ENCODE measurements around the gene NLRP11.
"Not testable (repeated sequence)": the region's sequence is repeated elsewhere in the genome, so short reads cannot be mapped to it uniquely, and the experiment has no call there.

NLRP11 gene

GRCh38 chr19:55769632-55770031 lies 62.2 kb downstream of the NLRP11 start:
- not testable (repeated sequence) for H3K27ac ChIP-seq (ENCODE audit: low read depth, low read length); H3K4me1 ChIP-seq (ENCODE audit: control insufficient read depth, insufficient read depth, low read length); H3K4me3 ChIP-seq (ENCODE audit: low read length); H3K27me3 ChIP-seq (ENCODE audit: control insufficient read depth, insufficient read depth, low read length); H3K9ac ChIP-seq (ENCODE audit: low read length); H3K36me3 ChIP-seq (ENCODE audit: control insufficient read depth, insufficient read depth, low read length)

DNA sequence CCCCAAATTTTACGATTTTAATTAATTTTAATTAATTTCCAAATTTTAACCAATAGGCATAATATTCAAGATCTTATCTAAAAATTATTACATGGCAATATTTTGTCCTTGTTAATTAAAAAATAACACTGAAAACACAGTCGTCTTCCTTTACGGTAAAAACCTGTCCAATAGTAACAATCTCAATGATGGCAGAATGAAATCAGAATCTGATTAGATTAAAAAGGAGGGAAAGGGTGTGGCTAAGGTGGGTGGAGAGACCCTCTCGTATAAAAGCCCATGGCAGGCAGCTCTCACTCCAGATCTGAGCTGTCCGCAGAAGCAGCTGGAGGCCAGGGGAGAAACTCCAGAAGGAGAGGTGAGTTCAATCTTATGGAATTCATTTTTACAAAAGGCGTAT lies 63.0 kb downstream of the NLRP11 start, which contains the start of gene RFPL4AL1:
RFPL4AL1 (plus strand) TSS at position 301 of the 400 bp plus-strand sequence. CDS start 2,687 bp downstream, outside the sequence.
- not testable (repeated sequence) for H3K4me3 ChIP-seq (ENCODE audit: low read length); H3K27ac ChIP-seq (ENCODE audit: low read depth, low read length); H3K9ac ChIP-seq (ENCODE audit: low read length); H3K36me3 ChIP-seq (ENCODE audit: control insufficient read depth, insufficient read depth, low read length); H3K27me3 ChIP-seq (ENCODE audit: control insufficient read depth, insufficient read depth, low read length); H3K4me1 ChIP-seq (ENCODE audit: control insufficient read depth, insufficient read depth, low read length)

DNA sequence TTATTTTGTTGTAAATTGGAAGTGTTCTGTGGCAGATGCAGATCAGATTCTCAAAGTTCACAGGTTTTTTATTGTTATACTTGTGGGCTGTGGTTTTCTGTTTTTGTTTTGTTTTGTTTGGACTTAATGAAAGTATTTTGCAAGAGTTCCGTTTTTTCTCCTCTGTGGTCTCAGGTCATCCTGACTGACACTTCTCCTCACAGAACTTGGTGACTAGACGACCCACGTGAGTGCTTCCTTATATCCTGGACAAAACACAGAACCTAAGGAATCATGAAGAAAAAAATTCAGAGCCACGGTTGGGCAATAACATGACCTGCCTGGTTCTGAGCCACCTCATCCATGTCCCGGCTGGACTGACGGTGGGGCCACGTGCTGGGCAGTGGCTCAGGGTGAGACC lies 65.3 kb downstream of the NLRP11 start:
- H3K4me1 ChIP-seq (ENCODE audit: control insufficient read depth, insufficient read depth, low read length): no peaks in the 10 kb centered on the region
- H3K4me3 ChIP-seq (ENCODE audit: low read length): no peak overlapping the region
- no peak overlapping the region for H3K9ac ChIP-seq (ENCODE audit: low read length)
- no peaks in the 10 kb centered on the region for H3K27me3 ChIP-seq (ENCODE audit: control insufficient read depth, insufficient read depth, low read length)
- H3K27ac ChIP-seq (ENCODE audit: low read depth, low read length): no peak overlapping the region
- no peaks in the 10 kb centered on the region for H3K36me3 ChIP-seq (ENCODE audit: control insufficient read depth, insufficient read depth, low read length)

DNA sequence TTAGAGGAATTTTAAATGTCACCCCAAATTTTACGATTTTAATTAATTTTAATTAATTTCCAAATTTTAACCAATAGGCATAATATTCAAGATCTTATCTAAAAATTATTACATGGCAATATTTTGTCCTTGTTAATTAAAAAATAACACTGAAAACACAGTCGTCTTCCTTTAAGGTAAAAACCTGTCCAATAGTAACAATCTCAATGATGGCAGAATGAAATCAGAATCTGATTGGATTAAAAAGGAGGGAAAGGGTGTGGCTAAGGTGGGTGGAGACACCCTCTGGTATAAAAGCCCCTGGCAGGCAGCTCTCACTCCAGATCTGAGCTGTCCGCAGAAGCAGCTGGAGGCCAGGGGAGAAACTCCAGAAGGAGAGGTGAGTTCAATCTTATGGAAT lies 73.0 kb downstream of the NLRP11 start, which contains the start of gene RFPL4A:
RFPL4A (plus strand) TSS at position 301 of the 400 bp plus-strand sequence. CDS start 2,704 bp downstream, outside the sequence.
- H3K27ac ChIP-seq (ENCODE audit: low read depth, low read length); H3K9ac ChIP-seq (ENCODE audit: low read length); H3K4me3 ChIP-seq (ENCODE audit: low read length); H3K27me3 ChIP-seq (ENCODE audit: control insufficient read depth, insufficient read depth, low read length); H3K4me1 ChIP-seq (ENCODE audit: control insufficient read depth, insufficient read depth, low read length); H3K36me3 ChIP-seq (ENCODE audit: control insufficient read depth, insufficient read depth, low read length): not testable (repeated sequence)

DNA sequence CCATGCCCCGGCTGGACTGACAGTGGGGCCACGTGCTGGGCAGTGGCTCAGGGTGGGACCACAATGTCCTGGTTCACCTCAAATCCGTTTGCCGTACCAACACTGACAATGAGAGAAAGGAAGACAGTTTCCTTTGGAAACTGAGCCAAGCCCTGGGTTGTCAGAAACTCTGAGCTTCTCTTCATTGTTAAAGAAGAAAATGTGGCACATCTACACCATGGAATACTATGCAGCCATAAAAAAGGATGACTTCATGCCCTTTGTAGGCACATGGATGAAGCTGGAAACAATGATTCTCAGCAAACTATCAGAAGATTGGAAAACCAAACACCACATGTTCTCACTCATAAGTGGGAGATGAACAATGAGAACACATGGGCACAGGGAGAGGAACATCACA lies 75.0 kb downstream of the NLRP11 start:
- H3K4me1 ChIP-seq (ENCODE audit: control insufficient read depth, insufficient read depth, low read length); H3K27me3 ChIP-seq (ENCODE audit: control insufficient read depth, insufficient read depth, low read length); H3K4me3 ChIP-seq (ENCODE audit: low read length); H3K36me3 ChIP-seq (ENCODE audit: control insufficient read depth, insufficient read depth, low read length); H3K9ac ChIP-seq (ENCODE audit: low read length); H3K27ac ChIP-seq (ENCODE audit: low read depth, low read length): not testable (repeated sequence)

- no peaks in the 10 kb centered on the region for H3K4me1 ChIP-seq (ENCODE audit: control insufficient read depth, insufficient read depth, low read length)
- H3K36me3 ChIP-seq (ENCODE audit: control insufficient read depth, insufficient read depth, low read length): no peaks in the 10 kb centered on the region
- no peak overlapping the region for H3K27ac ChIP-seq (ENCODE audit: low read depth, low read length)
- H3K9ac ChIP-seq (ENCODE audit: low read length): no peak overlapping the region
- no peak overlapping the region for H3K4me3 ChIP-seq (ENCODE audit: low read length)
- H3K27me3 ChIP-seq (ENCODE audit: control insufficient read depth, insufficient read depth, low read length): no peaks in the 10 kb centered on the region
Measured at GRCh38 chr19:55753401-55753800, 78.4 kb downstream of the NLRP11 start.

DNA sequence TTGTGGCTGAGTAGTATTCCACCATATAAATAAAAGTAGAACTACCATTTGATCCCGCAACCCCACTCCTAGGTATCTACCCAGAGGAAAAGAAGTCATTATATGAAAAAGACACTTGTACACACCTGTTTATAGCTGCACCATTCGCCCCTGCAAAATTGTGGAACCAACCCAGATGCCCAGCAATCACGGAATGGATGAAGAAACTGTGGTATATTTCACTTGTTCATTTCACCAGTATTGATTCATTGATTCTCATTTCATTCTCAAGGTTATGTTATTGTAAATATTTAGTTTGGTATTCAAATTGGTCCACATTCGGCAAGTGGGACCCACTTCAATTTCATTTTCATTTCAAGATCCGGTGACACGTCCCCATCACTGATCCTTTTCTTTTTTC lies 81.1 kb downstream of the NLRP11 start:
- H3K27me3 ChIP-seq (ENCODE audit: control insufficient read depth, insufficient read depth, low read length): no peaks in the 10 kb centered on the region
- no peak overlapping the region for H3K4me3 ChIP-seq (ENCODE audit: low read length)
- no peak overlapping the region for H3K27ac ChIP-seq (ENCODE audit: low read depth, low read length)
- no peaks in the 10 kb centered on the region for H3K36me3 ChIP-seq (ENCODE audit: control insufficient read depth, insufficient read depth, low read length)
- no peaks in the 10 kb centered on the region for H3K4me1 ChIP-seq (ENCODE audit: control insufficient read depth, insufficient read depth, low read length)
- H3K9ac ChIP-seq (ENCODE audit: low read length): no peak overlapping the region

DNA sequence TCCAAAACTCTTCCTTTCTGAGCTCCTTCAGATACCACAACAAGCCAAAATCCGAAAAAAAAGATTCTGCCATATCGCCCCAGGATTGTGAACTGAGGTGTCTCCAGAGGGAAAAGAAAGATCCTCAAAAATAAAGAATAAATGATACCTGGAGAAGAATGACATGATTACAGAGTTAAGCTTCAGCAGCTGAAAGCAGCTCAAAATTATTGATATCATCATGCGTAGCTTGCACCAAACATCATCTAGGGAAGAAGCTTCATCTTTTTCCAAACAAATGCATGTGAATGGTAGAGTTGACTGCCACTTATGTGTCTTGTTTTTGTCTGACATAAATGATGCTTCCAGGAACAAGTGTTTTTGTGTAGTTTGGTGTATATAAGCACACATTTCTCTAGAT lies 93.5 kb downstream of the NLRP11 start, which contains the start of gene NLRP9:
NLRP9 (minus strand) TSS at position 101 of the 400 bp plus-strand sequence; CDS start at position 73, 28 bp downstream.
- Histone ChIP-seq H3K36me3 (ENCODE audit: control insufficient read depth, insufficient read depth, low read length) (no peaks in the 10 kb centered on the region), H3K4me3 (ENCODE audit: low read length) (no peak within 1 kb of the TSS), H3K27me3 (ENCODE audit: control insufficient read depth, insufficient read depth, low read length) (no peaks in the 10 kb centered on the region), H3K9ac (ENCODE audit: low read length) (no peak within 1 kb of the TSS), H3K4me1 (ENCODE audit: control insufficient read depth, insufficient read depth, low read length) (no peaks in the 10 kb centered on the region), H3K27ac (ENCODE audit: low read depth, low read length) (no peak within 1 kb of the TSS)

Data from rectal smooth muscle tissue (tissue), 1 donor.